Activated B cell treated with CpG ODN at 0.5 μM for 24 hours (primary cell): Measurements from ENCODE around the gene DNAH2. TPM values are rescaled to one million over a fixed set of nuclear protein-coding genes. Genes with fewer than 3 reads are reported as not detected.

Source experiments
- ATAC-seq: fragments of 200-7000 bp; cut with Tn5 transposase; one replicate; pipeline ENCODE4 v1.10.0; 2021; ENCODE audit warnings: low read depth, mild to moderate bottlenecking, moderate library complexity
- CTCF ChIA-PET: fragments of 350-600 bp; sonication (Branson Sonifier 250); formaldehyde crosslinking; loops from one replicate; lab custom pipeline; 2021; ENCODE audit warnings: antibody characterized with exemption; lab: Charles Lee
- POLR2A ChIA-PET: fragments of 350-600 bp; sonication (Branson Sonifier 250); formaldehyde crosslinking; loops from one replicate; lab custom pipeline; 2021; ENCODE audit warnings: antibody characterized with exemption; lab: Charles Lee
- DNase-seq: peaks from one replicate; pipeline ENCODE4 v3.0.0; 2022
- H3K27ac Mint-ChIP-seq: one replicate; pipeline ENCODE4 v1.8.0; 2020; ENCODE audit warnings: mixed read lengths
- H3K27me3 Mint-ChIP-seq: one replicate; pipeline ENCODE4 v1.8.0; 2021; ENCODE audit warnings: mixed read lengths
- H3K36me3 Mint-ChIP-seq: one replicate; pipeline ENCODE4 v1.8.0; 2021; ENCODE audit warnings: low read depth, mixed read lengths
- H3K4me1 Mint-ChIP-seq: one replicate; pipeline ENCODE4 v1.8.0; 2021; ENCODE audit warnings: mixed read lengths
- H3K4me3 Mint-ChIP-seq: one replicate; pipeline ENCODE4 v1.8.0; 2020; ENCODE audit warnings: mild to moderate bottlenecking, mixed read lengths
- H3K9me3 Mint-ChIP-seq: one replicate; pipeline ENCODE4 v1.8.0; 2020; ENCODE audit warnings: mixed read lengths
- CTCF ChIP-seq: fragments of 200-600 bp; IDR thresholded peaks from one replicate; pipeline ENCODE4 v1.8.0; 2022; ENCODE audit warnings: antibody characterized with exemption, mild to moderate bottlenecking
- intact Hi-C: fragments of 100-400 bp; cut with micrococcal nuclease; formaldehyde crosslinking; loops from one replicate; pipeline ENCODE4 v1.15.1; 2024
- total RNA-seq: library from RNA; stranded (reverse); gene quantifications from 2 replicates; pipeline ENCODE4 v1.2.3, GENCODE V29; 2022

DNAH2 gene
- not detected in 2 replicates for total RNA-seq

GRCh38 chr17:7716901-7717755 is at the start of gene DNAH2:
Gene DNAH2, plus strand, starts transcription at chr17:7717744. Its CDS starts 1,991 bp downstream, at chr17:7719735.
- POLR2A ChIA-PET: interaction anchor here (1.2 kb wide), 1 partner anchor 30 kb away, joined by 7 read pairs; the partner anchor contains the start of gene TP53
- peak; percentile 80 for ATAC-seq
- H3K4me1 Mint-ChIP-seq: peaks cover 18% of the 10 kb centered on the region
- DNase-seq: peak; percentile 43
- no peak within 1 kb of the TSS for H3K27ac Mint-ChIP-seq
- no peaks in the 10 kb centered on the region for H3K36me3 Mint-ChIP-seq
- CTCF ChIA-PET: no interaction called here
- intact Hi-C loops: no loop called here
- peaks cover 66% of the 10 kb centered on the region for H3K27me3 Mint-ChIP-seq
- TF ChIP-seq CTCF: no peak
- H3K4me3 Mint-ChIP-seq: peak within 1 kb of the TSS; percentile 80
- H3K9me3 Mint-ChIP-seq: no peaks in the 10 kb centered on the region

- POLR2A ChIA-PET: interaction anchor here (0.7 kb wide), 1 partner anchor 545 kb away, joined by 8 read pairs; no protein-coding TSS in a partner anchor
- peaks cover 2% of the 10 kb centered on the region for H3K9me3 Mint-ChIP-seq
- H3K36me3 Mint-ChIP-seq: peaks cover 64% of the 10 kb centered on the region
- H3K4me1 Mint-ChIP-seq: no peaks in the 10 kb centered on the region
- DNase-seq (no peak), ATAC-seq (no peak)
- H3K27me3 Mint-ChIP-seq: no peaks in the 10 kb centered on the region
- intact Hi-C loops: no loop called here
- H3K27ac Mint-ChIP-seq: no peak overlapping the region
- no peak for TF ChIP-seq CTCF
- CTCF ChIA-PET: no interaction called here
- H3K4me3 Mint-ChIP-seq: no peak overlapping the region
These were observed 49.1 kb upstream of the DNAH2 start for GRCh38 chr17:7668482-7668881.

GRCh38 chr17:7673239-7673638 is 44.3 kb upstream of the DNAH2 start:
- ATAC-seq: no peak
- CTCF ChIA-PET: interaction anchor here (1.3 to 1.9 kb wide), 5 partner anchors 14 to 121 kb away, joined by 3 to 8 read pairs (median 4); partner anchors contain the start of gene TP53
- intact Hi-C loops: no loop called here
- Mint-ChIP-seq H3K36me3 (peaks cover 80% of the 10 kb centered on the region), H3K4me1 (peaks cover 7% of the 10 kb centered on the region), H3K4me3 (no peak overlapping the region), H3K27ac (no peak overlapping the region), H3K27me3 (no peaks in the 10 kb centered on the region), H3K9me3 (peaks cover 6% of the 10 kb centered on the region)
- no peak for DNase-seq
- POLR2A ChIA-PET: interaction anchor here (0.7 to 5.5 kb wide), 5 partner anchors 14 to 100 kb away, joined by 3 to 39 read pairs (median 4); partner anchors contain the start of genes MPDU1, SAT2, TP53 and WRAP53
- TF ChIP-seq CTCF: no peak

GRCh38 chr17:7674934-7675333 is 42.6 kb upstream of the DNAH2 start:
- peaks cover 6% of the 10 kb centered on the region for H3K9me3 Mint-ChIP-seq
- no peak overlapping the region for H3K4me3 Mint-ChIP-seq
- no peak for TF ChIP-seq CTCF
- intact Hi-C loops: no loop called here
- peaks cover 8% of the 10 kb centered on the region for H3K4me1 Mint-ChIP-seq
- ATAC-seq (no peak), DNase-seq (no peak)
- ChIA-PET CTCF (interaction anchor here (0.8 kb wide), 1 partner anchor 12 kb away, joined by 3 read pairs; the partner anchor contains the start of gene TP53), POLR2A (interaction anchor here (5.5 kb wide), 1 partner anchor 12 kb away, joined by 39 read pairs; the partner anchor contains the start of genes TP53 and WRAP53)
- H3K36me3 Mint-ChIP-seq: peaks cover 68% of the 10 kb centered on the region
- H3K27me3 Mint-ChIP-seq: no peaks in the 10 kb centered on the region
- H3K27ac Mint-ChIP-seq: no peak overlapping the region

- no peak overlapping the region for H3K4me3 Mint-ChIP-seq
- no peak for TF ChIP-seq CTCF
- H3K9me3 Mint-ChIP-seq: peaks cover 6% of the 10 kb centered on the region
- ATAC-seq (no peak), DNase-seq (no peak)
- H3K27ac Mint-ChIP-seq: no peak overlapping the region
- ChIA-PET CTCF (no interaction called here), POLR2A (interaction anchor here (5.5 kb wide), 1 partner anchor 11 kb away, joined by 39 read pairs; the partner anchor contains the start of genes TP53 and WRAP53)
- peaks cover 11% of the 10 kb centered on the region for H3K4me1 Mint-ChIP-seq
- H3K36me3 Mint-ChIP-seq: peaks cover 56% of the 10 kb centered on the region
- H3K27me3 Mint-ChIP-seq: no peaks in the 10 kb centered on the region
- intact Hi-C loops: no loop called here
These were observed 41.0 kb upstream of the DNAH2 start for GRCh38 chr17:7676533-7676932.
